Mucosa of stomach (tissue), 1 donor: ENCODE measurements around the gene SERPINB5.

Source experiments
- H3K27me3 ChIP-seq: one replicate; pipeline ENCODE4 v1.7.0; 2013; ENCODE audit warnings: mild to moderate bottlenecking, low read length; ENCODE audit not compliant: control insufficient read depth, insufficient read depth
- H3K36me3 ChIP-seq: one replicate; pipeline ENCODE4 v1.7.0; 2013; ENCODE audit warnings: low read length; ENCODE audit not compliant: control insufficient read depth, insufficient read depth
- H3K4me1 ChIP-seq: one replicate; pipeline ENCODE4 v1.7.0; 2013; ENCODE audit warnings: mild to moderate bottlenecking, low read length; ENCODE audit not compliant: control insufficient read depth, insufficient read depth
- H3K4me3 ChIP-seq: one replicate; pipeline ENCODE4 v1.7.0; 2013; ENCODE audit warnings: low read length
- H3K9ac ChIP-seq: one replicate; pipeline ENCODE4 v1.7.0; 2013; ENCODE audit warnings: mild to moderate bottlenecking, low read length, moderate library complexity
- H3K9me3 ChIP-seq: one replicate; pipeline ENCODE4 v1.7.0; 2013; ENCODE audit warnings: mild to moderate bottlenecking, low read length, moderate library complexity; ENCODE audit not compliant: control insufficient read depth
- donor health status: Pancreatic carcinoma.

The SERPINB5 gene

GRCh38 chr18:63476668-63477067 lies at the start of gene SERPINB5:
SERPINB5 (plus strand) TSS chr18:63476958; CDS start chr18:63484429, 7,471 bp downstream.
- peaks cover 17% of the 10 kb centered on the region for H3K4me1 ChIP-seq
- H3K27me3 ChIP-seq: no peaks in the 10 kb centered on the region
- H3K36me3 ChIP-seq: no peaks in the 10 kb centered on the region
- H3K4me3 ChIP-seq: peak within 1 kb of the TSS; percentile 15
- H3K9ac ChIP-seq: peak within 1 kb of the TSS; percentile 20
- H3K9me3 ChIP-seq: no peaks in the 10 kb centered on the region

GRCh38 chr18:63427558-63427957 lies 49.2 kb upstream of the SERPINB5 start:
- Histone ChIP-seq H3K4me1 (no peaks in the 10 kb centered on the region), H3K27me3 (no peaks in the 10 kb centered on the region), H3K9me3 (no peaks in the 10 kb centered on the region), H3K4me3 (no peak overlapping the region), H3K9ac (no peak overlapping the region), H3K36me3 (no peaks in the 10 kb centered on the region)

- no peaks in the 10 kb centered on the region for H3K27me3 ChIP-seq
- H3K36me3 ChIP-seq: no peaks in the 10 kb centered on the region
- no peaks in the 10 kb centered on the region for H3K9me3 ChIP-seq
- no peak overlapping the region for H3K4me3 ChIP-seq
- no peaks in the 10 kb centered on the region for H3K4me1 ChIP-seq
- no peak overlapping the region for H3K9ac ChIP-seq
Observed at GRCh38 chr18:63430526-63430925, 46.2 kb upstream of the SERPINB5 start.

GRCh38 chr18:63431180-63431579 lies 45.6 kb upstream of the SERPINB5 start:
- no peaks in the 10 kb centered on the region for H3K27me3 ChIP-seq
- H3K4me3 ChIP-seq: no peak overlapping the region

GRCh38 chr18:63433334-63433866 lies 43.4 kb upstream of the SERPINB5 start:
- Histone ChIP-seq H3K9ac (no peak overlapping the region), H3K4me3 (no peak overlapping the region), H3K4me1 (no peaks in the 10 kb centered on the region), H3K27me3 (no peaks in the 10 kb centered on the region), H3K9me3 (no peaks in the 10 kb centered on the region), H3K36me3 (no peaks in the 10 kb centered on the region)

More at GRCh38 chr18:63431180-63431579, 45.6 kb upstream of the SERPINB5 start:
- H3K36me3 ChIP-seq: no peaks in the 10 kb centered on the region
- H3K9ac ChIP-seq: no peak overlapping the region
- no peaks in the 10 kb centered on the region for H3K9me3 ChIP-seq
- H3K4me1 ChIP-seq: no peaks in the 10 kb centered on the region

- Histone ChIP-seq H3K4me1 (no peaks in the 10 kb centered on the region), H3K9me3 (no peaks in the 10 kb centered on the region)
Observed at GRCh38 chr18:63438181-63438580, 38.6 kb upstream of the SERPINB5 start.

GRCh38 chr18:63439334-63439733 lies 37.4 kb upstream of the SERPINB5 start:
- no peaks in the 10 kb centered on the region for H3K4me1 ChIP-seq
- H3K4me3 ChIP-seq: no peak overlapping the region
- no peaks in the 10 kb centered on the region for H3K36me3 ChIP-seq
- no peaks in the 10 kb centered on the region for H3K9me3 ChIP-seq
- H3K27me3 ChIP-seq: no peaks in the 10 kb centered on the region
- H3K9ac ChIP-seq: no peak overlapping the region

More at GRCh38 chr18:63438181-63438580, 38.6 kb upstream of the SERPINB5 start:
- no peaks in the 10 kb centered on the region for H3K36me3 ChIP-seq
- H3K27me3 ChIP-seq: no peaks in the 10 kb centered on the region
- H3K9ac ChIP-seq: no peak overlapping the region
- no peak overlapping the region for H3K4me3 ChIP-seq

GRCh38 chr18:63440219-63440618 lies 36.5 kb upstream of the SERPINB5 start:
- H3K36me3 ChIP-seq: no peaks in the 10 kb centered on the region
- H3K9me3 ChIP-seq: no peaks in the 10 kb centered on the region
- no peaks in the 10 kb centered on the region for H3K4me1 ChIP-seq
- H3K9ac ChIP-seq: no peak overlapping the region
- no peaks in the 10 kb centered on the region for H3K27me3 ChIP-seq
- no peak overlapping the region for H3K4me3 ChIP-seq

GRCh38 chr18:63440881-63441280 lies 35.9 kb upstream of the SERPINB5 start:
- no peaks in the 10 kb centered on the region for H3K27me3 ChIP-seq
- H3K36me3 ChIP-seq: no peaks in the 10 kb centered on the region
- H3K9me3 ChIP-seq: no peaks in the 10 kb centered on the region
- no peak overlapping the region for H3K9ac ChIP-seq
- H3K4me1 ChIP-seq: no peaks in the 10 kb centered on the region
- no peak overlapping the region for H3K4me3 ChIP-seq

GRCh38 chr18:63443829-63444228 lies 32.9 kb upstream of the SERPINB5 start:
- peaks cover 8% of the 10 kb centered on the region for H3K4me1 ChIP-seq
- H3K36me3 ChIP-seq: no peaks in the 10 kb centered on the region
- H3K4me3 ChIP-seq: no peak overlapping the region
- H3K9ac ChIP-seq: no peak overlapping the region
- no peaks in the 10 kb centered on the region for H3K27me3 ChIP-seq
- H3K9me3 ChIP-seq: no peaks in the 10 kb centered on the region

GRCh38 chr18:63444580-63444979 lies 32.2 kb upstream of the SERPINB5 start:
- no peaks in the 10 kb centered on the region for H3K9me3 ChIP-seq
- no peak overlapping the region for H3K4me3 ChIP-seq
- H3K27me3 ChIP-seq: no peaks in the 10 kb centered on the region
- H3K4me1 ChIP-seq: peaks cover 8% of the 10 kb centered on the region
- H3K9ac ChIP-seq: no peak overlapping the region
- H3K36me3 ChIP-seq: no peaks in the 10 kb centered on the region

- Histone ChIP-seq H3K36me3 (no peaks in the 10 kb centered on the region), H3K9ac (no peak overlapping the region), H3K27me3 (no peaks in the 10 kb centered on the region), H3K4me1 (peaks cover 8% of the 10 kb centered on the region), H3K4me3 (no peak overlapping the region), H3K9me3 (no peaks in the 10 kb centered on the region)
Observed at GRCh38 chr18:63445037-63445436, 31.7 kb upstream of the SERPINB5 start.

- Histone ChIP-seq H3K27me3 (no peaks in the 10 kb centered on the region), H3K36me3 (no peaks in the 10 kb centered on the region), H3K9ac (no peak overlapping the region), H3K9me3 (no peaks in the 10 kb centered on the region), H3K4me3 (no peak overlapping the region), H3K4me1 (peaks cover 12% of the 10 kb centered on the region)
Observed at GRCh38 chr18:63446266-63446665, 30.5 kb upstream of the SERPINB5 start.
